Measurements from ENCODE around the gene CKAP5.

CKAP5 gene

GRCh38 chr11:46766656-46767055 lies 79.4 kb downstream of the CKAP5 start:
- Histone ChIP-seq H3K27me3 (ENCODE audit: insufficient read depth, low read length) (no peaks in the 10 kb centered on the region), H3K9ac (ENCODE audit: low read depth, low read length) (no peak overlapping the region), H3K27ac (ENCODE audit: low read depth, low read length) (no peak overlapping the region; the same call in 1 of the 2 replicates), H3K4me1 (ENCODE audit: insufficient read depth, low read length) (peaks cover 18% of the 10 kb centered on the region), H3K4me3 (ENCODE audit: low read length) (no peak overlapping the region), H3K36me3 (ENCODE audit: insufficient read depth, low read length) (peaks cover 99% of the 10 kb centered on the region), H3K9me3 (ENCODE audit: insufficient read depth, low read depth, low read length) (no peaks in the 10 kb centered on the region)
- WGBS: 100% methylated on average over 2 of the region's 2 CpGs

DNA sequence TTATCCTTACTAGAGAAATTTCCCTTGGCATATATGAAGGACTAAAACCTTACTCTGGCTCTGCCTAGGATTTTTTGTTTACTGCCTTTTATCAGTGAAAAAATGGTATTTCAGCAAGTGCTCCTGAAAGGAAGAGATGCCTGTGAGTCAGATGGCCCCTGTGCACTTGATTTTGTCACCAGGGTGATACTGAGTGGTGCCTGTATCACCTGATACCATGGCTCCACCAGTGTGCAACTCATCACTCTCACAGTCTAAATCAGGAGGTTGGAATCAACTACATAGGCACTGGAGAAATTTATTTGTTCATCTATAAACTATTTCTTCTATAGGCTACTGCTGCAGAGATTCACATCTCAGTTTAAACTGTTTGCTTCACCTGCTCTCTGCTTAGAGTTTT lies 83.8 kb downstream of the CKAP5 start:
- Histone ChIP-seq H3K27me3 (ENCODE audit: insufficient read depth, low read length) (no peaks in the 10 kb centered on the region), H3K9ac (ENCODE audit: low read depth, low read length) (no peak overlapping the region), H3K4me3 (ENCODE audit: low read length) (no peak overlapping the region), H3K27ac (ENCODE audit: low read depth, low read length) (no peak overlapping the region), H3K9me3 (ENCODE audit: insufficient read depth, low read depth, low read length) (no peaks in the 10 kb centered on the region), H3K36me3 (ENCODE audit: insufficient read depth, low read length) (peaks cover 98% of the 10 kb centered on the region), H3K4me1 (ENCODE audit: insufficient read depth, low read length) (peaks cover 18% of the 10 kb centered on the region)

DNA sequence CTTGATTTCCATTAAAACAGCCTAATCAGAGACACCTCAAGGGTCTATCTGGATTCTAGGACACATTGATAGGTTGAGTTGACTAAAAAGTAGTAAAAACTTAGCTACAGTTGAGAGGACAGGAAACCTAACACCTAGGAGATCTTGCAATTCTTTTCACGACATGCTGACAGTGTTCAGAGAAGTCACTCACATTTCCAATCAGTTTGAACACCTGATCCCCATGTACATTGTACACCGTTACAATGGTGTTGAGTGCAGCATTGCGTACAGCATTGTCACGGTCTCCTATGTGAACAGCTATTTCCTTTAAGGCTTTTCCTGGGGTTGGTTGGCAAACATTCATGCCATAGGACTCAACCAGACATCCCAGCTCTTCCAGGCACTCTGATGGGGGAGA lies 84.3 kb downstream of the CKAP5 start:
- H3K36me3 ChIP-seq (ENCODE audit: insufficient read depth, low read length): peaks cover 98% of the 10 kb centered on the region
- no peaks in the 10 kb centered on the region for H3K27me3 ChIP-seq (ENCODE audit: insufficient read depth, low read length)
- no peaks in the 10 kb centered on the region for H3K9me3 ChIP-seq (ENCODE audit: insufficient read depth, low read depth, low read length)
- H3K4me3 ChIP-seq (ENCODE audit: low read length): no peak overlapping the region
- no peak overlapping the region for H3K27ac ChIP-seq (ENCODE audit: low read depth, low read length)
- no peak overlapping the region for H3K9ac ChIP-seq (ENCODE audit: low read depth, low read length)
- H3K4me1 ChIP-seq (ENCODE audit: insufficient read depth, low read length): peaks cover 18% of the 10 kb centered on the region
- 95% methylated on average over 4 of the region's 4 CpGs for WGBS

- 97% methylated on average over 6 of the region's 6 CpGs for WGBS
- no peaks in the 10 kb centered on the region for H3K9me3 ChIP-seq (ENCODE audit: insufficient read depth, low read depth, low read length)
- peaks cover 98% of the 10 kb centered on the region for H3K36me3 ChIP-seq (ENCODE audit: insufficient read depth, low read length)
- no peaks in the 10 kb centered on the region for H3K27me3 ChIP-seq (ENCODE audit: insufficient read depth, low read length)
- no peak overlapping the region for H3K27ac ChIP-seq (ENCODE audit: low read depth, low read length)
- peaks cover 7% of the 10 kb centered on the region; the same call in 1 of the 2 replicates for H3K4me1 ChIP-seq (ENCODE audit: insufficient read depth, low read length)
- no peak overlapping the region for H3K4me3 ChIP-seq (ENCODE audit: low read length)
- no peak overlapping the region for H3K9ac ChIP-seq (ENCODE audit: low read depth, low read length)
Measured at GRCh38 chr11:46760429-46761128, 85.5 kb downstream of the CKAP5 start.

GRCh38 chr11:46759196-46759595 lies 86.9 kb downstream of the CKAP5 start:
- peaks cover 98% of the 10 kb centered on the region for H3K36me3 ChIP-seq (ENCODE audit: insufficient read depth, low read length)

GRCh38 chr11:46755962-46756361 lies 90.1 kb downstream of the CKAP5 start:
- H3K4me1 ChIP-seq (ENCODE audit: insufficient read depth, low read length): no peaks in the 10 kb centered on the region
- peaks cover 95% of the 10 kb centered on the region for H3K36me3 ChIP-seq (ENCODE audit: insufficient read depth, low read length)
- no peak overlapping the region for H3K9ac ChIP-seq (ENCODE audit: low read depth, low read length)
- H3K4me3 ChIP-seq (ENCODE audit: low read length): no peak overlapping the region
- H3K27me3 ChIP-seq (ENCODE audit: insufficient read depth, low read length): no peaks in the 10 kb centered on the region
- no peak overlapping the region for H3K27ac ChIP-seq (ENCODE audit: low read depth, low read length)
- H3K9me3 ChIP-seq (ENCODE audit: insufficient read depth, low read depth, low read length): no peaks in the 10 kb centered on the region

More at GRCh38 chr11:46759196-46759595, 86.9 kb downstream of the CKAP5 start:
- Histone ChIP-seq H3K9me3 (ENCODE audit: insufficient read depth, low read depth, low read length) (no peaks in the 10 kb centered on the region), H3K4me1 (ENCODE audit: insufficient read depth, low read length) (no peaks in the 10 kb centered on the region), H3K4me3 (ENCODE audit: low read length) (no peak overlapping the region), H3K27me3 (ENCODE audit: insufficient read depth, low read length) (no peaks in the 10 kb centered on the region), H3K9ac (ENCODE audit: low read depth, low read length) (no peak overlapping the region), H3K27ac (ENCODE audit: low read depth, low read length) (no peak overlapping the region)
- WGBS: 93% methylated on average over 6 of the region's 6 CpGs

DNA sequence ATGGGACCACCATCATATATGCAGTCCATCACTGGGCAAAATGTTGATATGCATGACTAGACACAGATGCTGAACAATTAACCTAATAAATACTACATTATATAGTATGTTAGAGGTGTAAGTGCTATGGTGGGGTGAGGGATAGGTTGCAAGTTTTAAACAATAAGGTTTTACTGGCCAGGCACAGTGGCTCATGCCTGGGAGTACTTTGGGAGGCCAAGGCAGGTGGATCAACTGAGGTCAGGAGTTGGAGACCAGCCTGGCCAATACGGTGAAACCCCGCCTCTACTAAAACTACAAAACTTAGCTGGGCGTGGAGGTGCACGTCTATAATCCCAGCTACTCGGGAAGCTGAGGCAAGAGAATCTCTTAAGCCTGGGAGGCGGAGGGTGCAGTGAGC lies 98.9 kb downstream of the CKAP5 start:
- 95% methylated on average over 6 of the region's 6 CpGs for WGBS
- no peak overlapping the region for H3K9ac ChIP-seq (ENCODE audit: low read depth, low read length)
- no peak overlapping the region for H3K4me3 ChIP-seq (ENCODE audit: low read length)
- H3K9me3 ChIP-seq (ENCODE audit: insufficient read depth, low read depth, low read length): no peaks in the 10 kb centered on the region
- H3K27ac ChIP-seq (ENCODE audit: low read depth, low read length): no peak overlapping the region
- peaks cover 96% of the 10 kb centered on the region for H3K36me3 ChIP-seq (ENCODE audit: insufficient read depth, low read length)
- no peaks in the 10 kb centered on the region for H3K27me3 ChIP-seq (ENCODE audit: insufficient read depth, low read length)
- no peaks in the 10 kb centered on the region for H3K4me1 ChIP-seq (ENCODE audit: insufficient read depth, low read length)

GRCh38 chr11:46745995-46746394 lies 100.1 kb downstream of the CKAP5 start:
- no peaks in the 10 kb centered on the region for H3K9me3 ChIP-seq (ENCODE audit: insufficient read depth, low read depth, low read length)
- 95% methylated on average over 3 of the region's 3 CpGs for WGBS
- H3K4me1 ChIP-seq (ENCODE audit: insufficient read depth, low read length): no peaks in the 10 kb centered on the region
- no peak overlapping the region for H3K4me3 ChIP-seq (ENCODE audit: low read length)
- H3K9ac ChIP-seq (ENCODE audit: low read depth, low read length): no peak overlapping the region
- H3K36me3 ChIP-seq (ENCODE audit: insufficient read depth, low read length): peaks cover 97% of the 10 kb centered on the region
- no peak overlapping the region for H3K27ac ChIP-seq (ENCODE audit: low read depth, low read length)
- H3K27me3 ChIP-seq (ENCODE audit: insufficient read depth, low read length): no peaks in the 10 kb centered on the region

- no peaks in the 10 kb centered on the region for H3K4me1 ChIP-seq (ENCODE audit: insufficient read depth, low read length)
- no peak overlapping the region for H3K4me3 ChIP-seq (ENCODE audit: low read length)
- no peak overlapping the region for H3K27ac ChIP-seq (ENCODE audit: low read depth, low read length)
- H3K27me3 ChIP-seq (ENCODE audit: insufficient read depth, low read length): no peaks in the 10 kb centered on the region
- WGBS: 93% methylated on average over 1 of the region's 1 CpG
- H3K9me3 ChIP-seq (ENCODE audit: insufficient read depth, low read depth, low read length): no peaks in the 10 kb centered on the region
- peaks cover 92% of the 10 kb centered on the region for H3K36me3 ChIP-seq (ENCODE audit: insufficient read depth, low read length)
- no peak overlapping the region for H3K9ac ChIP-seq (ENCODE audit: low read depth, low read length)
Measured at GRCh38 chr11:46745328-46745727, 100.8 kb downstream of the CKAP5 start.

- H3K27ac ChIP-seq (ENCODE audit: low read depth, low read length): no peak overlapping the region
- H3K36me3 ChIP-seq (ENCODE audit: insufficient read depth, low read length): peaks cover 78% of the 10 kb centered on the region
- WGBS: 85% methylated on average over 10 of the region's 10 CpGs
Measured at GRCh38 chr11:46743693-46744339, 102.3 kb downstream of the CKAP5 start.

GRCh38 chr11:46743043-46743442 lies 103.0 kb downstream of the CKAP5 start:
- peaks cover 71% of the 10 kb centered on the region for H3K36me3 ChIP-seq (ENCODE audit: insufficient read depth, low read length)
- WGBS: 97% methylated on average over 2 of the region's 2 CpGs

More at GRCh38 chr11:46743693-46744339, 102.3 kb downstream of the CKAP5 start:
- Histone ChIP-seq H3K27me3 (ENCODE audit: insufficient read depth, low read length) (no peaks in the 10 kb centered on the region), H3K9me3 (ENCODE audit: insufficient read depth, low read depth, low read length) (no peaks in the 10 kb centered on the region), H3K4me1 (ENCODE audit: insufficient read depth, low read length) (no peaks in the 10 kb centered on the region), H3K4me3 (ENCODE audit: low read length) (no peak overlapping the region), H3K9ac (ENCODE audit: low read depth, low read length) (no peak overlapping the region)

More at GRCh38 chr11:46743043-46743442, 103.0 kb downstream of the CKAP5 start:
- Histone ChIP-seq H3K4me1 (ENCODE audit: insufficient read depth, low read length) (no peaks in the 10 kb centered on the region), H3K9me3 (ENCODE audit: insufficient read depth, low read depth, low read length) (no peaks in the 10 kb centered on the region), H3K4me3 (ENCODE audit: low read length) (no peak overlapping the region), H3K9ac (ENCODE audit: low read depth, low read length) (no peak overlapping the region), H3K27ac (ENCODE audit: low read depth, low read length) (no peak overlapping the region), H3K27me3 (ENCODE audit: insufficient read depth, low read length) (no peaks in the 10 kb centered on the region)
